ENCODE data around the gene EEFSEC. TPM values are rescaled to one million over a fixed set of nuclear protein-coding genes. Genes with fewer than 3 reads are reported as not detected.

EEFSEC gene
- total and polyA plus RNA-seq, 2 of the 8 experiments (the other 6 are each of a cell fraction or from before 2014, with no cell fraction given): 13.1 to 19.8 TPM

DNA sequence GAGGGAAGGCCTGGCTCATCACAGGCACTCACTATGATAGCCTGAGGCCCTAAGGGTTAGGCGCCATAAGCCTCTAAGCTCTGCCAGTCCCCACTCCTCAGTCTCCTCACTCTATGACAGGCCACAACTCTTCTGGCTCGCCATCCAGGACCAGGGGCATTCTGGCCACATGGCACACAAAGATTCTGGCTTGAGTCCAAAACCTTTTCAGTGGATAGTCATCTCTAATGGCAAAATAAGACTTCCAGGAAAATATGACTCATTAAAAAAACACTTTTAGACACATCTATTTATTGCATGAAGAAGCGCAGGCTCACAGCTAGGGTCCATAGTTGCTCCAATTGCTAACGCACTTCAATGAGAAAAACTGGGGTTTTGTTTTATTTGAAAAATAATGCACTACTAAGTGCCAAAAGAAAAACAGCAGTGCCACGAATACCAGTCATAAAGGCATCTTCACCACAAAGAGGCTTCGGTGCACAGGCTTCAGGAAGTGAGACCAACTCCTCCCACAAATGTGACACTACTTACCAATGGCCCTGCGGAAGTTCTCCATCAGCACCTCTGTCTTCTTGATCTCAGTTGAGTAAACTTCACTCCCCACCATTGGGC lies 40.8 kb upstream of the EEFSEC start:
- H3K27me3 ChIP-seq (replicated peaks in 1 of 4; ENCODE audit: control insufficient read depth in 3 of 4, extremely low read depth in 1 of 4, insufficient read depth in 3 of 4, low read length in 3 of 4): no peaks in the 10 kb centered on the region
- peaks cover 6 to 9% of the 10 kb centered on the region in 2 experiments for H4K20me1 ChIP-seq (replicated peaks in 1 of 2; ENCODE audit: control insufficient read depth in 1 of 2, insufficient read depth in 2 of 2, low read length in 2 of 2)
- FAIRE-seq: no peak
- H2BK120ac ChIP-seq (replicated peaks; ENCODE audit: low read depth, low read length): no peak overlapping the region
- 94% methylated on average over 7 of the region's 7 CpGs; no CpG with 5 or more reads in 1 of the 2 experiments for WGBS, 2 experiments (ENCODE audit: extremely low coverage in 1 of 2, insufficient coverage in 1 of 2, insufficient read length in 1 of 2, insufficient replicate concordance in 2 of 2, low coverage in 1 of 2, low lambda C conversion rate in 2 of 2, missing lambda C conversion rate in 1 of 2)
- no peak overlapping the region for H3K4me2 ChIP-seq (ENCODE audit: insufficient read depth in 1 of 2, low read depth in 2 of 2, low read length in 2 of 2)
- no peak overlapping the region for H2BK15ac ChIP-seq (ENCODE audit: low read length)
- H3K14ac ChIP-seq (ENCODE audit: insufficient read length): no peak overlapping the region
- DNase-seq (ENCODE audit: low read depth in 1 of 2, low spot score in 2 of 2): no peak
- no peak overlapping the region for H3K4ac ChIP-seq (replicated peaks; ENCODE audit: insufficient read length, low read depth, low read length)
- no peak overlapping the region for H2BK5ac ChIP-seq (ENCODE audit: low read depth, low read length)
- H3K4me3 ChIP-seq (ENCODE audit: extremely low read depth in 1 of 4, insufficient read depth in 2 of 4, low read depth in 3 of 4, low read length in 4 of 4): no peak overlapping the region
- no peak overlapping the region for H4K8ac ChIP-seq (ENCODE audit: extremely low read depth, insufficient read depth, low read length)
- no peak overlapping the region for H3K27ac ChIP-seq (ENCODE audit: low read depth, low read length)
- H2BK12ac ChIP-seq (ENCODE audit: low read depth, low read length): no peak overlapping the region
- no peak overlapping the region for H4K5ac ChIP-seq (ENCODE audit: insufficient read length, low read depth, low read length)
- H3K56ac ChIP-seq (replicated peaks; ENCODE audit: insufficient read length, low read depth, low read length): no peak overlapping the region
- H2AFZ ChIP-seq (ENCODE audit: low read length): no peak overlapping the region
- H3K18ac ChIP-seq (ENCODE audit: extremely low read depth, low read length): no peak overlapping the region
- no peak overlapping the region for H4K91ac ChIP-seq (replicated peaks; ENCODE audit: insufficient read length, low read length)
- H3K9me3 ChIP-seq (ENCODE audit: insufficient read depth in 2 of 2, low read depth in 1 of 2, low read length in 1 of 2): no peaks in the 10 kb centered on the region
- H2BK20ac ChIP-seq (ENCODE audit: low read length): no peak overlapping the region
- H3K23me2 ChIP-seq (ENCODE audit: low read depth, low read length): no peaks in the 10 kb centered on the region
- ChIA-PET POLR2A (ENCODE audit: partially characterized antibody) (interaction anchor here (1.5 kb wide), 1 partner anchor 13 kb away, joined by 4 read pairs; no protein-coding TSS in a partner anchor), CTCF (ENCODE audit: partially characterized antibody) (interaction anchor here (0.8 kb wide), 4 partner anchors 18 to 1864 kb away, joined by 3 read pairs; no protein-coding TSS in a partner anchor)
- H3K79me1 ChIP-seq (ENCODE audit: low read depth, low read length): peaks cover 10% of the 10 kb centered on the region
- H2AK5ac ChIP-seq (ENCODE audit: low read depth, low read length): no peak overlapping the region
- no peaks in the 10 kb centered on the region; a peak in 1 of 7 replicates for H3K4me1 ChIP-seq (replicated peaks in 1 of 4; ENCODE audit: control insufficient read depth in 3 of 4, insufficient read depth in 4 of 4, low read length in 3 of 4)
- H3K36me3 ChIP-seq (ENCODE audit: control insufficient read depth in 2 of 4, insufficient read depth in 4 of 4, low read length in 3 of 4): peaks cover 25 to 70% (median 48%) of the 10 kb centered on the region in 4 experiments
- peaks cover 0 to 59% of the 10 kb centered on the region in 2 experiments; a peak in 2 of 4 replicates for H3K79me2 ChIP-seq (ENCODE audit: control insufficient read depth in 1 of 2, insufficient read depth in 2 of 2, low read length in 2 of 2)
- H3K9ac ChIP-seq (replicated peaks in 1 of 4; ENCODE audit: extremely low read depth in 1 of 4, low read depth in 3 of 4, low read length in 3 of 4): no peak overlapping the region
- no peak overlapping the region for H3K23ac ChIP-seq (ENCODE audit: insufficient read length)
- TF ChIP-seq PHF8 (conservative IDR thresholded peaks at IDR 0.05; ENCODE audit: low read depth, low read length) (no peak), GABPA (IDR thresholded peaks at IDR 0.05; ENCODE audit: borderline replicate concordance, insufficient read depth, low read length) (no peak), CREB1 (IDR thresholded peaks at IDR 0.05) (no peak), RFX5 (IDR thresholded peaks at IDR 0.05; ENCODE audit: borderline replicate concordance, low read depth, low read length) (no peak), TAF7 (optimal IDR thresholded peaks at IDR 0.05; ENCODE audit: borderline replicate concordance, low read depth, low read length) (no peak), RBBP5 (IDR thresholded peaks at IDR 0.05; ENCODE audit: borderline replicate concordance, low read depth, low read length) (no peak), SUZ12 (IDR thresholded peaks at IDR 0.05; ENCODE audit: low read length) (no peak), ASH2L (IDR thresholded peaks at IDR 0.05; ENCODE audit: low read length) (no peak), HDAC6 (IDR thresholded peaks at IDR 0.05; ENCODE audit: low read depth, low read length) (no peak), POU5F1 (IDR thresholded peaks at IDR 0.05; ENCODE audit: low read depth, low read length) (no peak)
- TF ChIP-seq, protein P1, sequence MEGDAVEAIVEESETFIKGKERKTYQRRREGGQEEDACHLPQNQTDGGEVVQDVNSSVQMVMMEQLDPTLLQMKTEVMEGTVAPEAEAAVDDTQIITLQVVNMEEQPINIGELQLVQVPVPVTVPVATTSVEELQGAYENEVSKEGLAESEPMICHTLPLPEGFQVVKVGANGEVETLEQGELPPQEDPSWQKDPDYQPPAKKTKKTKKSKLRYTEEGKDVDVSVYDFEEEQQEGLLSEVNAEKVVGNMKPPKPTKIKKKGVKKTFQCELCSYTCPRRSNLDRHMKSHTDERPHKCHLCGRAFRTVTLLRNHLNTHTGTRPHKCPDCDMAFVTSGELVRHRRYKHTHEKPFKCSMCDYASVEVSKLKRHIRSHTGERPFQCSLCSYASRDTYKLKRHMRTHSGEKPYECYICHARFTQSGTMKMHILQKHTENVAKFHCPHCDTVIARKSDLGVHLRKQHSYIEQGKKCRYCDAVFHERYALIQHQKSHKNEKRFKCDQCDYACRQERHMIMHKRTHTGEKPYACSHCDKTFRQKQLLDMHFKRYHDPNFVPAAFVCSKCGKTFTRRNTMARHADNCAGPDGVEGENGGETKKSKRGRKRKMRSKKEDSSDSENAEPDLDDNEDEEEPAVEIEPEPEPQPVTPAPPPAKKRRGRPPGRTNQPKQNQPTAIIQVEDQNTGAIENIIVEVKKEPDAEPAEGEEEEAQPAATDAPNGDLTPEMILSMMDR (IDR thresholded peaks at IDR 0.05; ENCODE audit: control extremely low read depth in 1 of 3, insufficient read depth in 1 of 3, low read depth in 1 of 3, low read length in 3 of 3): no peak
